Measurements from ENCODE around the gene PDGFD. TPM values are rescaled to one million over a fixed set of nuclear protein-coding genes. Genes with fewer than 3 reads are reported as not detected.

Gene PDGFD
- total and polyA plus RNA-seq, 2 donors (not counting 1 experiment from before 2014, with no cell fraction given), result 0.07 to 0.71 TPM

DNA sequence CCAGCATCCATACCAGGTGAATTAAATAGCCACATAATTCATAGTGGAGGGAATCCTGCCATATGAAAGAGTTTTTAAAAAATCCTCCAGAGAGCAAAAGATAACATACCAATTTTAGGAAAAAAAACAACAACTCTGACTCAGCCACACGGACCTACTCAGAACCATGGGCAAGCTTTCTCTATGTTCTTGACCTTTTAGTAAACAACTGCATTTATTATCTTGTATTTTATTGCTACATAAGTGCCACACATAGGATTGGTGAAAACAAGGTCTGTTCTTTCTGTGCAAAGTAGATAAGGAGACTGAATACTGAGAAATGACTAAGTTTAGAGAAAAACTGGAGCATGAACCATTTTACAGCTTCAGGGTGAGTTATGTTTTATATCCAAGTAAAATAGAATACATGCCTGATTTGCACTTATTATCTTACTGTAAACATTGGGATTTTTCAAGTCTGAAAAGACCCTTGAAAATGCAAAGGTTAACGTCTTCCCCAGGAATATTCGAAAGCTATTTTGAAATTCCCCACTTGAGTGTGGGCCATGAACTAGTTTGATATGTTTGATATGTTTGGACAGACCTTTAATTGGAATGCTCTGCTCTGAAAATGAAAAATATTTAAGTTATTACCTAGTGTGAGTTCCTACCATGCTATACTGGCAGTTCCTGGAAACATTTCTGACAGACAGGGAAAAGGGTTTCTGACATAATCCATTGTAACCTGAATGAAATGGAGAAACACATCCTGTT lies 217.0 kb downstream of the PDGFD start:
- intact Hi-C loops (cut with micrococcal nuclease), result no loop called here
- POLR2A ChIA-PET, result no interaction called here

DNA sequence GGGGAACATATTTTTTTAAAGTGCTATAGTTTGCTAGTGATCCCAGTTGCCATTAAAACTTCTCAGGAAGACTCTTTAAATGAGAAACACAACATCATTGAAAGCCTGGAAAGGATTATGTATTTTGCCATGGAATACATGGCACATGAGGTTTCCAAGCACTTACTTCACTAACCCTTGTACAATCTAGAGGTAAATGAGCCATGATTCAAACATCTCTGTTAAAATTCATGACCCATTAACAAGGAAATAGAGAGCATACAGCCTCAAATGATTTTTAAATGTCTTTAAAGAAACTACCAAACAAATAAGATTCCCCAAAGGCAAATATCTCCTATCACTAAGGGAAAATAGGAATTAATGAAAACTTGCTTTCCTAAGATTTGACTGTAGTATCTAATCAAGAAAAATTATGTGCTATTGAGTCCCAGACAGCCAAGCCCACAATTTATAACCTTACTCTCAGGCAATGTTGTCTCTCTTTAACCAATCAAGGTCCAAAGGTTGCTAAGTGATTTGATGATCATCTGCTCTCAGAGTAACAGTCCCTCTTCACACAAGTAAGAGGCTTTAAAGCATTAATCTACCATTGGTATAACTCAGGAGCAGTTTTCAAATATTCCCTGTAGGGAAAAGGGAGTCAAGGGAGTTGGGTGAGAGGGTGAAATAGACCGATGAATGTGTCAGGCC lies 219.6 kb downstream of the PDGFD start:
- ChIA-PET CTCF (no interaction called here), POLR2A (no interaction called here)
- no peaks in the 10 kb centered on the region for H3K79me2 ChIP-seq (ENCODE audit: control insufficient read depth, insufficient read depth, low read length)
- WGBS (ENCODE audit: insufficient coverage), result no CpG with 5 or more reads among the region's 1 CpG
- no peaks in the 10 kb centered on the region for H3K4me1 Mint-ChIP-seq
- H3K27ac ChIP-seq (ENCODE audit: low read length in 2 of 2), result no peak overlapping the region
- no peak overlapping the region for H3K27ac Mint-ChIP-seq
- H3K9ac ChIP-seq (ENCODE audit: low read length), result no peak overlapping the region
- H3K4me2 ChIP-seq (replicated peaks; ENCODE audit: low read depth, low read length, poor library complexity, severe bottlenecking), result no peak overlapping the region
- TF ChIP-seq, protein P1, sequence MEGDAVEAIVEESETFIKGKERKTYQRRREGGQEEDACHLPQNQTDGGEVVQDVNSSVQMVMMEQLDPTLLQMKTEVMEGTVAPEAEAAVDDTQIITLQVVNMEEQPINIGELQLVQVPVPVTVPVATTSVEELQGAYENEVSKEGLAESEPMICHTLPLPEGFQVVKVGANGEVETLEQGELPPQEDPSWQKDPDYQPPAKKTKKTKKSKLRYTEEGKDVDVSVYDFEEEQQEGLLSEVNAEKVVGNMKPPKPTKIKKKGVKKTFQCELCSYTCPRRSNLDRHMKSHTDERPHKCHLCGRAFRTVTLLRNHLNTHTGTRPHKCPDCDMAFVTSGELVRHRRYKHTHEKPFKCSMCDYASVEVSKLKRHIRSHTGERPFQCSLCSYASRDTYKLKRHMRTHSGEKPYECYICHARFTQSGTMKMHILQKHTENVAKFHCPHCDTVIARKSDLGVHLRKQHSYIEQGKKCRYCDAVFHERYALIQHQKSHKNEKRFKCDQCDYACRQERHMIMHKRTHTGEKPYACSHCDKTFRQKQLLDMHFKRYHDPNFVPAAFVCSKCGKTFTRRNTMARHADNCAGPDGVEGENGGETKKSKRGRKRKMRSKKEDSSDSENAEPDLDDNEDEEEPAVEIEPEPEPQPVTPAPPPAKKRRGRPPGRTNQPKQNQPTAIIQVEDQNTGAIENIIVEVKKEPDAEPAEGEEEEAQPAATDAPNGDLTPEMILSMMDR (IDR thresholded peaks at IDR 0.05), result no peak
- TF ChIP-seq EZH2 (IDR thresholded peaks at IDR 0.05; ENCODE audit: borderline replicate concordance, insufficient read depth, low read depth, low read length, poor library complexity, severe bottlenecking), result no peak
- intact Hi-C loops (cut with micrococcal nuclease), result no loop called here
- ATAC-seq (ENCODE audit: low read depth) (no peak), DNase-seq (no peak)
- no peaks in the 10 kb centered on the region for H3K9me3 ChIP-seq (ENCODE audit: control extremely low read depth in 1 of 3, control insufficient read depth in 2 of 3, insufficient read depth in 1 of 3, low read length in 2 of 3)
- no peaks in the 10 kb centered on the region for H3K27me3 Mint-ChIP-seq
- H4K20me1 ChIP-seq (ENCODE audit: control insufficient read depth, insufficient read depth, low read length, poor library complexity, severe bottlenecking), result no peaks in the 10 kb centered on the region
- H3K9me3 Mint-ChIP-seq (ENCODE audit: insufficient read depth), result no peaks in the 10 kb centered on the region
- no peaks in the 10 kb centered on the region for H3K36me3 ChIP-seq (replicated peaks in 1 of 2; ENCODE audit: control extremely low read depth in 1 of 2, control insufficient read depth in 1 of 2, extremely low read depth in 1 of 2, insufficient read depth in 2 of 2, low read length in 1 of 2)
- no peaks in the 10 kb centered on the region for H3K4me1 ChIP-seq (ENCODE audit: control insufficient read depth in 2 of 2, insufficient read depth in 2 of 2, low read length in 2 of 2)
- no peak overlapping the region for H2AFZ ChIP-seq (ENCODE audit: insufficient read depth, low read depth, low read length, poor library complexity, severe bottlenecking)
- no peak overlapping the region for H3K4me3 Mint-ChIP-seq
- H3K27me3 ChIP-seq (replicated peaks in 1 of 4; ENCODE audit: control extremely low read depth in 1 of 4, control insufficient read depth in 3 of 4, insufficient read depth in 4 of 4, low read length in 3 of 4), result no peaks in the 10 kb centered on the region
- H3K4me3 ChIP-seq (ENCODE audit: control extremely low read depth in 1 of 5, extremely low read depth in 1 of 5, insufficient read depth in 1 of 5, low read depth in 2 of 5, low read length in 4 of 5), result no peak overlapping the region

More for the DNA sequence above, 217.0 kb downstream of the PDGFD start:
- H4K20me1 ChIP-seq (ENCODE audit: control insufficient read depth, insufficient read depth, low read length, poor library complexity, severe bottlenecking), result no peaks in the 10 kb centered on the region
- no peak overlapping the region for H3K4me3 ChIP-seq (ENCODE audit: control extremely low read depth in 1 of 5, extremely low read depth in 1 of 5, insufficient read depth in 1 of 5, low read depth in 2 of 5, low read length in 4 of 5)
- no peak overlapping the region for H3K27ac ChIP-seq (ENCODE audit: low read length in 2 of 2)
- DNase-seq, result no peak
- TF ChIP-seq EZH2 (IDR thresholded peaks at IDR 0.05; ENCODE audit: borderline replicate concordance, insufficient read depth, low read depth, low read length, poor library complexity, severe bottlenecking), result no peak
- TF ChIP-seq, protein P1 (IDR thresholded peaks at IDR 0.05), result no peak
- H3K79me2 ChIP-seq (ENCODE audit: control insufficient read depth, insufficient read depth, low read length), result no peaks in the 10 kb centered on the region
- no peak overlapping the region for H3K9ac ChIP-seq (ENCODE audit: low read length)
- no peaks in the 10 kb centered on the region for H3K4me1 ChIP-seq (ENCODE audit: control insufficient read depth in 2 of 2, insufficient read depth in 2 of 2, low read length in 2 of 2)
- H3K27me3 ChIP-seq (replicated peaks in 1 of 4; ENCODE audit: control extremely low read depth in 1 of 4, control insufficient read depth in 3 of 4, insufficient read depth in 4 of 4, low read length in 3 of 4), result no peaks in the 10 kb centered on the region
- Mint-ChIP-seq H3K27ac (no peak overlapping the region), H3K4me1 (no peaks in the 10 kb centered on the region), H3K9me3 (ENCODE audit: insufficient read depth) (no peaks in the 10 kb centered on the region), H3K4me3 (no peak overlapping the region), H3K27me3 (no peaks in the 10 kb centered on the region)
- 100% methylated on average over 2 of the region's 3 CpGs for WGBS (ENCODE audit: insufficient coverage)
- H3K9me3 ChIP-seq (ENCODE audit: control extremely low read depth in 1 of 3, control insufficient read depth in 2 of 3, insufficient read depth in 1 of 3, low read length in 2 of 3), result no peaks in the 10 kb centered on the region
- no peak for ATAC-seq (ENCODE audit: low read depth)
- no peaks in the 10 kb centered on the region for H3K36me3 ChIP-seq (replicated peaks in 1 of 2; ENCODE audit: control extremely low read depth in 1 of 2, control insufficient read depth in 1 of 2, extremely low read depth in 1 of 2, insufficient read depth in 2 of 2, low read length in 1 of 2)
- no peak overlapping the region for H3K4me2 ChIP-seq (replicated peaks; ENCODE audit: low read depth, low read length, poor library complexity, severe bottlenecking)
- CTCF ChIA-PET, result no interaction called here
- no peak overlapping the region for H2AFZ ChIP-seq (ENCODE audit: insufficient read depth, low read depth, low read length, poor library complexity, severe bottlenecking)

All from B cell (primary cell).